ENCODE measurements around the gene MRPL14.
A peak's percentile ranks its signal among the peaks of the same experiment; 100 is the strongest.
"Not testable (repeated sequence)": the region's sequence is repeated elsewhere in the genome, so short reads cannot be mapped to it uniquely, and the experiment has no call there.

MRPL14 gene

GRCh38 chr6:44096612-44097011 lies 30.6 kb downstream of the MRPL14 start:
- peak; percentile 34 for DNase-seq

GRCh38 chr6:44095243-44095623 lies 32.0 kb downstream of the MRPL14 start:
- DNase-seq: not testable (repeated sequence)

- DNase-seq: no peak
Measured at GRCh38 chr6:44094403-44095242, 32.6 kb downstream of the MRPL14 start.

GRCh38 chr6:44093750-44094402 lies 33.4 kb downstream of the MRPL14 start:
- no peak for DNase-seq

GRCh38 chr6:44093066-44093465 lies 34.2 kb downstream of the MRPL14 start:
- no peak for DNase-seq

GRCh38 chr6:44091981-44092884 lies 35.0 kb downstream of the MRPL14 start:
- no peak for DNase-seq

GRCh38 chr6:44091356-44091755 lies 35.9 kb downstream of the MRPL14 start:
- not testable (repeated sequence) for DNase-seq

- DNase-seq: no peak
Measured at GRCh38 chr6:44090465-44090864, 36.8 kb downstream of the MRPL14 start.

- DNase-seq: no peak
Measured at GRCh38 chr6:44088827-44089590, 38.2 kb downstream of the MRPL14 start.

GRCh38 chr6:44087623-44088022 lies 39.6 kb downstream of the MRPL14 start:
- no peak for DNase-seq

- no peak for DNase-seq
Measured at GRCh38 chr6:44086931-44087574, 40.2 kb downstream of the MRPL14 start.

GRCh38 chr6:44085219-44085618 lies 42.0 kb downstream of the MRPL14 start:
- DNase-seq: no peak

- DNase-seq: no peak
Measured at GRCh38 chr6:44084231-44085014, 42.8 kb downstream of the MRPL14 start.

- DNase-seq: no peak
Measured at GRCh38 chr6:44082872-44083321, 44.4 kb downstream of the MRPL14 start.

GRCh38 chr6:44081753-44082152 lies 45.5 kb downstream of the MRPL14 start:
- no peak for DNase-seq

- DNase-seq: no peak
Measured at GRCh38 chr6:44080561-44081521, 46.4 kb downstream of the MRPL14 start.

- no peak for DNase-seq
Measured at GRCh38 chr6:44079672-44080071, 47.6 kb downstream of the MRPL14 start.

- DNase-seq: no peak
Measured at GRCh38 chr6:44078827-44079671, 48.2 kb downstream of the MRPL14 start.
